A673 (cell line): ENCODE data around the gene MSH3.

Experiments used
- EZH2 ChIP-seq: fragments of 200-600 bp; sonication (generic); IDR thresholded peaks from 2 replicates; pipeline ENCODE4 v1.6.1; 2017; ENCODE audit warnings: borderline replicate concordance, low read depth, mild to moderate bottlenecking, mixed read lengths, antibody characterized with exemption, low read length; ENCODE audit not compliant: poor library complexity, severe bottlenecking
- TF ChIP-seq, protein P1 (sequence below): fragments of 300-800, 200-600 bp; sonication (generic); conservative IDR thresholded peaks from 2 replicates; pipeline ENCODE4 v1.5.1; 2017; ENCODE audit warnings: low read depth, mild to moderate bottlenecking, antibody characterized with exemption, low read length, moderate library complexity, mixed read lengths

DNA sequence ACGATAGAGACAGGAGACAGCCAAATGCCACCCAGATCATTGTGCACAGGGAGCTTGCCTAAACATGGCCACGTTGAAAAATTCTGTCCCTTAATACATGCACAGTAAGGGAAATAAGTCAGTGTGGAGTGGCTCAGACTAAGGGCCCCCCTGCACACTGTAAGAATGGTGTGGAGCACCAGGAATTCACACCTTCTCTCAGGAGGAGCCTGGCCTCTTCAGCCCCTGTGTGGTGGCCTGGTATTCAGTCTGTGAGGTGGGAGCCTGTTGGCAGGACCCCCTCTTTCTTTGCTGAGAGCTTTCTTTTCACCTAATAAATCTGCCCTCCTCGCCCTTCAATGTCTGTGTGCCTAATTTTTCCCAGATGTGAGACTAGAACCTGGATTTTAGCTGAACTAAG lies 239.6 kb downstream of the MSH3 start:
- no peak for TF ChIP-seq EZH2
- TF ChIP-seq, protein P1, sequence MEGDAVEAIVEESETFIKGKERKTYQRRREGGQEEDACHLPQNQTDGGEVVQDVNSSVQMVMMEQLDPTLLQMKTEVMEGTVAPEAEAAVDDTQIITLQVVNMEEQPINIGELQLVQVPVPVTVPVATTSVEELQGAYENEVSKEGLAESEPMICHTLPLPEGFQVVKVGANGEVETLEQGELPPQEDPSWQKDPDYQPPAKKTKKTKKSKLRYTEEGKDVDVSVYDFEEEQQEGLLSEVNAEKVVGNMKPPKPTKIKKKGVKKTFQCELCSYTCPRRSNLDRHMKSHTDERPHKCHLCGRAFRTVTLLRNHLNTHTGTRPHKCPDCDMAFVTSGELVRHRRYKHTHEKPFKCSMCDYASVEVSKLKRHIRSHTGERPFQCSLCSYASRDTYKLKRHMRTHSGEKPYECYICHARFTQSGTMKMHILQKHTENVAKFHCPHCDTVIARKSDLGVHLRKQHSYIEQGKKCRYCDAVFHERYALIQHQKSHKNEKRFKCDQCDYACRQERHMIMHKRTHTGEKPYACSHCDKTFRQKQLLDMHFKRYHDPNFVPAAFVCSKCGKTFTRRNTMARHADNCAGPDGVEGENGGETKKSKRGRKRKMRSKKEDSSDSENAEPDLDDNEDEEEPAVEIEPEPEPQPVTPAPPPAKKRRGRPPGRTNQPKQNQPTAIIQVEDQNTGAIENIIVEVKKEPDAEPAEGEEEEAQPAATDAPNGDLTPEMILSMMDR = no peak
